Liver (tissue), 9 donors: ENCODE data around the gene MTARC1. TPM values are rescaled to one million over a fixed set of nuclear protein-coding genes. Genes with fewer than 3 reads are reported as not detected.

ENCODE experiments used
- DNase-seq: peaks from one replicate; pipeline ENCODE4 v3.0.0-alpha.2; 2017; ENCODE audit warnings: low spot score
- H3K27ac ChIP-seq, 2 donors: one replicate each; pipeline ENCODE4 v1.7.0; 2013; ENCODE audit warnings: inconsistent platforms in 2 of 2, low read length in 2 of 2, control low read depth in 1 of 2, low read depth in 1 of 2, mild to moderate bottlenecking in 1 of 2
- H3K27me3 ChIP-seq, 4 donors: one replicate each; pipeline versions ENCODE4 v1.6.1 to v1.7.0; 2013; ENCODE audit warnings: low read length in 3 of 4, inconsistent platforms in 1 of 4, mild to moderate bottlenecking in 1 of 4, moderate library complexity in 1 of 4; ENCODE audit not compliant: control insufficient read depth in 4 of 4, insufficient read depth in 4 of 4
- H3K36me3 ChIP-seq, 4 donors: one replicate each; pipeline versions ENCODE4 v1.6.1 to v1.7.0; 2013; ENCODE audit warnings: low read length in 3 of 4, mild to moderate bottlenecking in 3 of 4, low read depth in 1 of 4, moderate library complexity in 1 of 4; ENCODE audit not compliant: control insufficient read depth in 4 of 4, insufficient read depth in 3 of 4
- H3K4me1 ChIP-seq, 4 donors: one replicate each; pipeline versions ENCODE4 v1.6.1 to v1.7.0; 2013; ENCODE audit warnings: low read length in 3 of 4, mild to moderate bottlenecking in 3 of 4, moderate library complexity in 1 of 4; ENCODE audit not compliant: control insufficient read depth in 4 of 4, insufficient read depth in 4 of 4
- H3K4me3 ChIP-seq, 3 donors: one replicate each; pipeline versions ENCODE4 v1.6.1 to v1.7.0; 2013; ENCODE audit warnings: low read length in 3 of 3, control low read depth in 1 of 3, low read depth in 1 of 3, mild to moderate bottlenecking in 1 of 3
- H3K9ac ChIP-seq, 2 donors: one replicate each; pipeline ENCODE4 v1.7.0; 2013; ENCODE audit warnings: low read length in 2 of 2, mild to moderate bottlenecking in 2 of 2, moderate library complexity in 2 of 2, control low read depth in 1 of 2, low read depth in 1 of 2
- H3K9me3 ChIP-seq, 4 donors: one replicate each; pipeline versions ENCODE4 v1.6.1 to v1.7.0; 2013; ENCODE audit warnings: low read length in 3 of 4; ENCODE audit not compliant: control insufficient read depth in 4 of 4
- EGR1 ChIP-seq, 2 donors: IDR thresholded peaks; 2 replicates each; pipeline ENCODE4 v1.6.1; 2016 to 2018; ENCODE audit warnings: antibody characterized with exemption in 2 of 2, low read depth in 2 of 2
- FOXA1 ChIP-seq: IDR thresholded peaks from 2 replicates; pipeline ENCODE4 v1.6.1; 2016; ENCODE audit warnings: antibody characterized with exemption
- FOXA2 ChIP-seq: IDR thresholded peaks from 2 replicates; pipeline ENCODE4 v1.6.1; 2016; ENCODE audit warnings: antibody characterized with exemption
- GABPA ChIP-seq, 2 donors: IDR thresholded peaks in 1 of 2; conservative IDR thresholded peaks in 1 of 2; 2 replicates each; pipeline ENCODE4 v1.6.1; 2016; ENCODE audit warnings: antibody characterized with exemption in 2 of 2, mild to moderate bottlenecking in 1 of 2, moderate library complexity in 1 of 2
- HNF4A ChIP-seq, 2 donors: conservative IDR thresholded peaks; 2 replicates each; pipeline ENCODE4 v1.6.1; 2016; ENCODE audit warnings: antibody characterized with exemption in 2 of 2, mild to moderate bottlenecking in 2 of 2
- HNF4G ChIP-seq: IDR thresholded peaks from 2 replicates; pipeline ENCODE4 v1.6.1; 2016; ENCODE audit warnings: antibody characterized with exemption
- JUND ChIP-seq, 2 donors: IDR thresholded peaks; 2 replicates each; pipeline ENCODE4 v1.6.1; 2016; ENCODE audit warnings: antibody characterized with exemption in 2 of 2
- NR2F2 ChIP-seq: IDR thresholded peaks from 2 replicates; pipeline ENCODE4 v1.6.1; 2016; ENCODE audit warnings: antibody characterized with exemption
- RAD21 ChIP-seq, 2 donors: IDR thresholded peaks; 2 replicates each; pipeline ENCODE4 v1.6.1; 2016; ENCODE audit warnings: antibody characterized with exemption in 2 of 2, mild to moderate bottlenecking in 2 of 2
- RXRA ChIP-seq, 2 donors: IDR thresholded peaks; 2 replicates each; pipeline ENCODE4 v1.6.1; 2017 to 2018; ENCODE audit warnings: antibody characterized with exemption in 2 of 2, mild to moderate bottlenecking in 1 of 2
- SP1 ChIP-seq: IDR thresholded peaks from 2 replicates; pipeline ENCODE4 v1.6.1; 2018; ENCODE audit warnings: antibody characterized with exemption, mild to moderate bottlenecking
- TAF1 ChIP-seq: conservative IDR thresholded peaks from 2 replicates; pipeline ENCODE4 v1.6.1; 2016; ENCODE audit warnings: antibody characterized with exemption, mild to moderate bottlenecking
- YY1 ChIP-seq: IDR thresholded peaks from 2 replicates; pipeline ENCODE4 v1.6.1; 2016; ENCODE audit warnings: antibody characterized with exemption, mild to moderate bottlenecking
- WGBS: extraction: QIAGEN DNeasy Blood & Tissue Kit; methylation state at CpG from one replicate; pipeline ENCODE4 v1.1.7; 2013; 5-methylcytosine and 5-hydroxymethylcytosine counted together
- polyA plus RNA-seq, 2 donors: library from polyadenylated mRNA; stranded (reverse) in 1 of 2; unstranded in 1 of 2; fragments of 200-250 nt in 1 of 2; fragments of >200 nt in 1 of 2; fragmentation: Nextera tagmentation in 1 of 2; extraction: Ambion mirVana in 1 of 2; gene quantifications; one replicate each; pipeline versions ENCODE4 v1.2.1 to v1.2.3, GENCODE V29; 2013 to 2015
- total RNA-seq, 2 donors: library from RNA; depleted of rRNA; stranded (reverse); fragments of >200 nt; gene quantifications; one replicate each; pipeline ENCODE4 v1.2.3, GENCODE V29; 2014
- TF ChIP-seq, protein P1 (sequence below): IDR thresholded peaks from 2 replicates; pipeline ENCODE4 v1.6.1; 2016; ENCODE audit warnings: antibody characterized with exemption, mild to moderate bottlenecking
- TF ChIP-seq, protein P2 (sequence below): fragments of 150-350 bp; IDR thresholded peaks from 2 replicates; pipeline ENCODE4 v1.5.1; 2017; ENCODE audit warnings: improper control_type of control experiment, low read depth, low read length; ENCODE audit not compliant: missing input control
- TF ChIP-seq, protein P3 (sequence below): IDR thresholded peaks from 2 replicates; pipeline ENCODE4 v1.6.1; 2016; ENCODE audit warnings: antibody characterized with exemption
- TF ChIP-seq, protein P4 (sequence below): IDR thresholded peaks from 2 replicates; pipeline ENCODE4 v1.6.1; 2016; ENCODE audit warnings: antibody characterized with exemption
- TF ChIP-seq, protein P5 (sequence below): IDR thresholded peaks from 2 replicates; pipeline ENCODE4 v1.6.1; 2016; ENCODE audit warnings: antibody characterized with exemption
- donor health status: healthy.
- donor health status: healthy.
- donor health status: healthy.
- donor health status: healthy.
- donor health status: healthy.

The MTARC1 gene
- total and polyA plus RNA-seq, 4 donors, result 9.8 to 71.3 (median 21.5) TPM

DNA sequence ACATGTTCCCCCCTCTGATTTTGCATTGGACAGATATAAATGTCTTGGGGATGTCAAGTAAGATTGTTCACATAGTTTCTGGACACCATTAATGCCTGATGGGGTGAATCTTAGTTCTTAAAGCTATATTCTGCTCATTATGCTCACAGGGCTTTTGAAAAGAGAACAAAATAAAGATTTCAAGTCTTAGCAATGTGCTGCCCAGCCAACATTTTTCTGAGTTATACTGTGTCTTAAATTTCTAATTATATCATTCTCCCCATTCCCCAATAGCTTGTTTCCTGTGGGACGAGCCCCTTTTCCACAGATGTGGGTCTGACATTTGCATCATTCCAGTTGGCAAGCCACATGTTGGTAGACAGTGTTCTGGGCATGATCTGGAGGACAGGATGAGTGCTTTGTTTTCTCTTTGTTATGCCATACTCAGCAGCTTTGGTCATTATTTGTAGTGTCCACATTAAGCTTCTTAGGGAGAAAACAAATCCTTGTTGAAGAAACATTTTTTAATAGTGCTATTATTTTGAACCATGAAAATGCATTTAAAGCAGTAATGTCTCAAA is 32.8 kb downstream of the MTARC1 start (continued):
- TF ChIP-seq, protein P1, sequence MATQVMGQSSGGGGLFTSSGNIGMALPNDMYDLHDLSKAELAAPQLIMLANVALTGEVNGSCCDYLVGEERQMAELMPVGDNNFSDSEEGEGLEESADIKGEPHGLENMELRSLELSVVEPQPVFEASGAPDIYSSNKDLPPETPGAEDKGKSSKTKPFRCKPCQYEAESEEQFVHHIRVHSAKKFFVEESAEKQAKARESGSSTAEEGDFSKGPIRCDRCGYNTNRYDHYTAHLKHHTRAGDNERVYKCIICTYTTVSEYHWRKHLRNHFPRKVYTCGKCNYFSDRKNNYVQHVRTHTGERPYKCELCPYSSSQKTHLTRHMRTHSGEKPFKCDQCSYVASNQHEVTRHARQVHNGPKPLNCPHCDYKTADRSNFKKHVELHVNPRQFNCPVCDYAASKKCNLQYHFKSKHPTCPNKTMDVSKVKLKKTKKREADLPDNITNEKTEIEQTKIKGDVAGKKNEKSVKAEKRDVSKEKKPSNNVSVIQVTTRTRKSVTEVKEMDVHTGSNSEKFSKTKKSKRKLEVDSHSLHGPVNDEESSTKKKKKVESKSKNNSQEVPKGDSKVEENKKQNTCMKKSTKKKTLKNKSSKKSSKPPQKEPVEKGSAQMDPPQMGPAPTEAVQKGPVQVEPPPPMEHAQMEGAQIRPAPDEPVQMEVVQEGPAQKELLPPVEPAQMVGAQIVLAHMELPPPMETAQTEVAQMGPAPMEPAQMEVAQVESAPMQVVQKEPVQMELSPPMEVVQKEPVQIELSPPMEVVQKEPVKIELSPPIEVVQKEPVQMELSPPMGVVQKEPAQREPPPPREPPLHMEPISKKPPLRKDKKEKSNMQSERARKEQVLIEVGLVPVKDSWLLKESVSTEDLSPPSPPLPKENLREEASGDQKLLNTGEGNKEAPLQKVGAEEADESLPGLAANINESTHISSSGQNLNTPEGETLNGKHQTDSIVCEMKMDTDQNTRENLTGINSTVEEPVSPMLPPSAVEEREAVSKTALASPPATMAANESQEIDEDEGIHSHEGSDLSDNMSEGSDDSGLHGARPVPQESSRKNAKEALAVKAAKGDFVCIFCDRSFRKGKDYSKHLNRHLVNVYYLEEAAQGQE, result no peak
- TF ChIP-seq EGR1 (IDR thresholded peaks at IDR 0.05; ENCODE audit: low read depth in 2 of 2), result no peak
- TF ChIP-seq TAF1, result no peak
- TF ChIP-seq HNF4G, result no peak
- no peak for TF ChIP-seq SP1
- no peak for TF ChIP-seq YY1
- TF ChIP-seq HNF4A (conservative IDR thresholded peaks at IDR 0.05), result no peak
- no peak for TF ChIP-seq RAD21 (IDR thresholded peaks at IDR 0.05)

DNA sequence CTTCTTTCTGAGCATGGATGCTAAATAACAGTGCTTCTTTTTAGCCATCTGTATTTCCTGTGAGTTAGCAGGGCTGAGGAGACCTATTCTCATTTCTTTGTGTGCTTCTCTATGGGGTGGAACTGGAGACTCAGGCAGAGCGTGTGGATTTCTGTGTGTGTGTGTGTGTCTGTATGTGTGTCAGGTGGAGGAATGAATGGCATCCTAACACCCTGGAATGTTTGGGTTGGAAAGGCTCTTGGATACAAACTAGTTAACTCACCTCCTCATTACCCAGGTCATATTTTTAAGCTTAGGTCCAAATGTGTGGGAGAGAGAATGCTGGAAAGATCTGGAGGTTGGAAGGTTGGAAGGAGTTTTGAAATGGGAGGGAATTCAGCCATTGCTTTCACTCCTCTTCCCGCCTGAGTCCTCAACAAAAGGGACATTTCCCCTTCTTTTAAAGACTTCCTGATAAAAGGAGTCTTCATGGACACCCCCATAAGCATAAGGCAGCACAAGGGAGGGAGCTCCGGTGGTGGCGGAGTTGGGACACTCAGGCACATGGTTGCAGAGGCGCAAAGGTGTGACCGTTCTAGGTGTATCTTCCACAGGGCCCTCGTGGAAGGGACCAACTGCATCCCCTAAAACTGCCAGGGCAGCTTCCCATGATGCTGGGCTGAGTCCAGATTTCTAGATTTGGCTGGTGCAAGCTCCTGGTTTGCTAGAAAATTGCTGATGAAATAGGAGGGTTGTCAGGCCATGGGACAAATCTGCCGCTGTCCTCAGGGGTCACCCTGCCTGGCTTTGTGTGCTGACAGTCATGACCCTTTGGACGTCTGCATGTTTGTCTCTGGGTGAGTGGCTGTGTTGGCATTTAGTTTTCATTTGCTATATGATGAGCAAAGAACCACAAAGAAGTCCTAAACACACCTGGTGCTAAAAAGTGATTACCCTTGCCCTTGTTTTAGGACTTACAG is 37.6 kb downstream of the MTARC1 start:
- Histone ChIP-seq H3K9ac (no peak overlapping the region), H3K36me3 (no peaks in the 10 kb centered on the region), H3K9me3 (no peaks in the 10 kb centered on the region), H3K27ac (peak overlapping the region; percentile 57 to 63), H3K4me1 (peaks cover 0 to 41% (median 36%) of the 10 kb centered on the region in 4 donors), H3K27me3 (no peaks in the 10 kb centered on the region), H3K4me3 (no peak overlapping the region)
- 76% methylated on average over 9 of the region's 9 CpGs for WGBS
- peak in 1 of 2 donors; percentile 7 for TF ChIP-seq EGR1 (IDR thresholded peaks at IDR 0.05; ENCODE audit: low read depth in 2 of 2)
- TF ChIP-seq, protein P2, sequence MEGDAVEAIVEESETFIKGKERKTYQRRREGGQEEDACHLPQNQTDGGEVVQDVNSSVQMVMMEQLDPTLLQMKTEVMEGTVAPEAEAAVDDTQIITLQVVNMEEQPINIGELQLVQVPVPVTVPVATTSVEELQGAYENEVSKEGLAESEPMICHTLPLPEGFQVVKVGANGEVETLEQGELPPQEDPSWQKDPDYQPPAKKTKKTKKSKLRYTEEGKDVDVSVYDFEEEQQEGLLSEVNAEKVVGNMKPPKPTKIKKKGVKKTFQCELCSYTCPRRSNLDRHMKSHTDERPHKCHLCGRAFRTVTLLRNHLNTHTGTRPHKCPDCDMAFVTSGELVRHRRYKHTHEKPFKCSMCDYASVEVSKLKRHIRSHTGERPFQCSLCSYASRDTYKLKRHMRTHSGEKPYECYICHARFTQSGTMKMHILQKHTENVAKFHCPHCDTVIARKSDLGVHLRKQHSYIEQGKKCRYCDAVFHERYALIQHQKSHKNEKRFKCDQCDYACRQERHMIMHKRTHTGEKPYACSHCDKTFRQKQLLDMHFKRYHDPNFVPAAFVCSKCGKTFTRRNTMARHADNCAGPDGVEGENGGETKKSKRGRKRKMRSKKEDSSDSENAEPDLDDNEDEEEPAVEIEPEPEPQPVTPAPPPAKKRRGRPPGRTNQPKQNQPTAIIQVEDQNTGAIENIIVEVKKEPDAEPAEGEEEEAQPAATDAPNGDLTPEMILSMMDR, result no peak
- TF ChIP-seq YY1, result peak; percentile 45
- peak; percentile 87 to 94 for TF ChIP-seq RXRA (IDR thresholded peaks at IDR 0.05)
- TF ChIP-seq, protein P3, sequence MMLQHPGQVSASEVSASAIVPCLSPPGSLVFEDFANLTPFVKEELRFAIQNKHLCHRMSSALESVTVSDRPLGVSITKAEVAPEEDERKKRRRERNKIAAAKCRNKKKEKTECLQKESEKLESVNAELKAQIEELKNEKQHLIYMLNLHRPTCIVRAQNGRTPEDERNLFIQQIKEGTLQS, result peak; percentile 94
- peak; percentile 26 for TF ChIP-seq FOXA2
- peak in 1 of 2 donors; percentile 44 for TF ChIP-seq JUND (IDR thresholded peaks at IDR 0.05)
- peak; percentile 83 to 84 for TF ChIP-seq HNF4A (conservative IDR thresholded peaks at IDR 0.05)
- no peak for TF ChIP-seq HNF4G
- no peak for TF ChIP-seq FOXA1
- TF ChIP-seq, protein P4, sequence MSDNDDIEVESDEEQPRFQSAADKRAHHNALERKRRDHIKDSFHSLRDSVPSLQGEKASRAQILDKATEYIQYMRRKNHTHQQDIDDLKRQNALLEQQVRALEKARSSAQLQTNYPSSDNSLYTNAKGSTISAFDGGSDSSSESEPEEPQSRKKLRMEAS, result peak; percentile 83
- no peak for TF ChIP-seq GABPA (IDR thresholded peaks at IDR 0.05 in 1 of 2, conservative IDR thresholded peaks at IDR 0.05 in 1 of 2)
- TF ChIP-seq RAD21 (IDR thresholded peaks at IDR 0.05), result peak; percentile 18 to 21
- TF ChIP-seq, protein P5, sequence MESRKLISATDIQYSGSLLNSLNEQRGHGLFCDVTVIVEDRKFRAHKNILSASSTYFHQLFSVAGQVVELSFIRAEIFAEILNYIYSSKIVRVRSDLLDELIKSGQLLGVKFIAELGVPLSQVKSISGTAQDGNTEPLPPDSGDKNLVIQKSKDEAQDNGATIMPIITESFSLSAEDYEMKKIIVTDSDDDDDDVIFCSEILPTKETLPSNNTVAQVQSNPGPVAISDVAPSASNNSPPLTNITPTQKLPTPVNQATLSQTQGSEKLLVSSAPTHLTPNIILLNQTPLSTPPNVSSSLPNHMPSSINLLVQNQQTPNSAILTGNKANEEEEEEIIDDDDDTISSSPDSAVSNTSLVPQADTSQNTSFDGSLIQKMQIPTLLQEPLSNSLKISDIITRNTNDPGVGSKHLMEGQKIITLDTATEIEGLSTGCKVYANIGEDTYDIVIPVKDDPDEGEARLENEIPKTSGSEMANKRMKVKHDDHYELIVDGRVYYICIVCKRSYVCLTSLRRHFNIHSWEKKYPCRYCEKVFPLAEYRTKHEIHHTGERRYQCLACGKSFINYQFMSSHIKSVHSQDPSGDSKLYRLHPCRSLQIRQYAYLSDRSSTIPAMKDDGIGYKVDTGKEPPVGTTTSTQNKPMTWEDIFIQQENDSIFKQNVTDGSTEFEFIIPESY, result no peak
- no peak for TF ChIP-seq TAF1
- TF ChIP-seq NR2F2, result peak; percentile 38
- peak; percentile 88 for TF ChIP-seq SP1
- TF ChIP-seq, protein P1, result peak; percentile 36
- no peak for DNase-seq
